DOHH2 (cell line): ENCODE measurements around the gene CNTNAP3.
"Not testable (repeated sequence)": the region's sequence is repeated elsewhere in the genome, so short reads cannot be mapped to it uniquely, and the experiment has no call there.

Experiments used
- H3F3A ChIP-seq: fragments of 200-600 bp; sonication (generic), shearing (Covaris generic); 2 replicates; pipeline ENCODE4 v1.6.0; 2016; ENCODE audit warnings: antibody characterized with exemption, mild to moderate bottlenecking; ENCODE audit not compliant: control insufficient read depth, insufficient read depth
- H3K27ac ChIP-seq: fragments of 200-600 bp; sonication (generic); 2 replicates; pipeline ENCODE4 v1.5.1; 2014; ENCODE audit warnings: low read depth, mild to moderate bottlenecking, low read length, moderate library complexity
- H3K27me3 ChIP-seq: fragments of 200-600 bp; sonication (generic); 2 replicates; pipeline ENCODE4 v1.6.1; 2014; ENCODE audit warnings: mild to moderate bottlenecking, low read length, mixed read lengths; ENCODE audit not compliant: control insufficient read depth
- H3K36me3 ChIP-seq: fragments of 200-600 bp; sonication (generic); 2 replicates; pipeline ENCODE4 v1.6.1; 2014; ENCODE audit warnings: mild to moderate bottlenecking, low read length, moderate library complexity, mixed read lengths; ENCODE audit not compliant: control insufficient read depth
- H3K4me1 ChIP-seq: fragments of 200-600 bp; sonication (generic); 2 replicates; pipeline ENCODE4 v1.6.1; 2014; ENCODE audit warnings: mild to moderate bottlenecking, low read length, mixed read lengths; ENCODE audit not compliant: control insufficient read depth
- H3K4me2 ChIP-seq: fragments of 200-600 bp; sonication (generic); 2 replicates; pipeline ENCODE4 v1.6.0; 2014; ENCODE audit warnings: mild to moderate bottlenecking, low read length, moderate library complexity
- H3K4me3 ChIP-seq: fragments of 200-600 bp; sonication (generic); 2 replicates; pipeline ENCODE4 v1.5.1; 2014; ENCODE audit warnings: mild to moderate bottlenecking, low read length, mixed read lengths
- H3K79me2 ChIP-seq: fragments of 200-600 bp; sonication (generic); 2 replicates; pipeline ENCODE4 v1.6.1; 2014; ENCODE audit warnings: mild to moderate bottlenecking, low read length, mixed read lengths; ENCODE audit not compliant: control insufficient read depth
- H3K9me2 ChIP-seq: fragments of 200-600 bp; sonication (generic); replicated peaks from 2 replicates; pipeline ENCODE4 v1.6.1; 2014; ENCODE audit warnings: mild to moderate bottlenecking, low read length, mixed read lengths; ENCODE audit not compliant: control insufficient read depth
- H3K9me3 ChIP-seq: fragments of 200-600 bp; sonication (generic); 2 replicates; pipeline ENCODE4 v1.6.1; 2014; ENCODE audit warnings: antibody characterized with exemption, low read length, mixed read lengths; ENCODE audit not compliant: control insufficient read depth, insufficient read depth
- H4K20me1 ChIP-seq: fragments of 200-600 bp; sonication (generic); 2 replicates; pipeline ENCODE4 v1.6.0; 2014; ENCODE audit warnings: low read depth, mild to moderate bottlenecking, antibody characterized with exemption, low read length, moderate library complexity; ENCODE audit not compliant: control insufficient read depth, insufficient read depth

CNTNAP3 gene

DNA sequence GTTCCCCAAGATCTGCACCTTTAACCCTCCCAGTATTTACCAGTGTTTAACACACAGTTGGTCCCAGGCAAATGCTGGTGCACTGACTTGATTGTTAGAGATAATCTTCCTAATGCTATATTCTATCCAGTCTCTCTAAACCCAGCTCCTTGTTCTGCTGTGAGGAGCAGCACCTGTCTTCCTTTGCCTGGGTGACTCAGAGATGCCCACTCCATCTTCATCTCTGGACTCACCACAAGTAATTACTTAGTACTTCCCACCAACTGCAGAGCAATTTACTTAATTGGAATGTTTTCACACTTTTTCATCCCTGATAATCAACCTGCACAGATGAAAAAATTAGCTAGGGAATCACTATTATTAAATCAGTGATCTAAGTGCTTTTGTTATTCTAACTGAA is 87.6 kb downstream of the CNTNAP3 start:
- H4K20me1 ChIP-seq, H3K27me3 ChIP-seq, H3K4me3 ChIP-seq, H3K9me3 ChIP-seq, H3K4me2 ChIP-seq, H3K9me2 ChIP-seq, H3K36me3 ChIP-seq, H3K4me1 ChIP-seq, H3F3A ChIP-seq, H3K79me2 ChIP-seq, H3K27ac ChIP-seq: not testable (repeated sequence)

DNA sequence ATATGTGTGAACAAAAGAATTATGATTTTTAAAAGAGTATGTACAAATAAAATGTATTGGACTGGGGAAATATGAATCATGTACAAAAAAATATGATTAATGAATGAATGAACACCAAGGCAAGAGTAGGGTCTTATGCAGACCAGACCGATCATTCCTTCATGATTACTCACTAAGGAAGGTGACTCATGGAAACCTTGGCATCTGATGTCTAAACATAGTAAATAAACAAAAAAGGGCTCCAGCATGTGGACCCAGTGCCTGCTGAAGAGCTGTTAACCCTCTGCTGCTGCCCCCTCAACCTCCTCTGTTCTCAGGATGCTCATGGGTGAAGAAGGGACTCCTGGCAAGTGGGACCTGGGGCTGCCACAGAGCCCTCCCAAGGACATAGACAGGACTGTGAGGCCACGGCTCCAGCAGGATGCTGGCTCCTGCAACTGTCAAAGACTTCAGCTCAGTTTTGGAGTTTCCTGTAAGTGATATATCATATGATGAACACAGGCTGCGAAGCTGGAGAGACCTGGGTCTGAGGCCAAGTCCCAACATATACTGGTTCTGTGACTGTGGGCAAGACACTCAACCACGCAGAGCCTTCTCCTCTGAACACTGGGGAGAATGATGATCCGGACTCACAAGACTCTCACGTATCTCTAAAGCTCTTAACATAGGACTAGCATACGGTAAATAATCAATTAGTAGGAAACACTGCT is 89.8 kb downstream of the CNTNAP3 start:
- not testable (repeated sequence) for H3F3A ChIP-seq, H3K27me3 ChIP-seq, H3K9me2 ChIP-seq, H4K20me1 ChIP-seq, H3K4me2 ChIP-seq, H3K79me2 ChIP-seq, H3K27ac ChIP-seq, H3K4me3 ChIP-seq, H3K9me3 ChIP-seq, H3K36me3 ChIP-seq, H3K4me1 ChIP-seq

DNA sequence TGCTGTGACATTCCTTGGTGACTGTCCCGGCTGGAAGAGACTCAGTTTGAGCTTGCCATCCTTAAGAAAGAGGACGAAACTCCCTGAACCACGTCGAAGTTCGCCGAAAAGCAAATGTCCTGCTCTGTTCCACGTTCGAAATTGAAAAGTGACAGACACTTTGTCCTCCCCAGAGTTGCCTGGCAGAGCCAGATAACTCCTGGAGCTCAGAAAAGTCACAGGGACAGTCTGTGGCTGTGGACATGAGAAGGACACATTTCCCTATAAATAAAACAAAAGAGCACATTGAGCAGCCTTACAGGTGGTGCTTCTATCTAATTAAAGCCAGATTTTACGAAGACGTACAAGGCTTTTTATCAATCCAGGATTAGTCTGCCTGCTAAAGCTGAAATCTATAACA is 116.6 kb downstream of the CNTNAP3 start:
- H3K4me1 ChIP-seq, H3K36me3 ChIP-seq, H3K27me3 ChIP-seq, H3K4me2 ChIP-seq, H3K27ac ChIP-seq, H3K4me3 ChIP-seq, H4K20me1 ChIP-seq, H3F3A ChIP-seq, H3K9me2 ChIP-seq, H3K9me3 ChIP-seq, H3K79me2 ChIP-seq: not testable (repeated sequence)

DNA sequence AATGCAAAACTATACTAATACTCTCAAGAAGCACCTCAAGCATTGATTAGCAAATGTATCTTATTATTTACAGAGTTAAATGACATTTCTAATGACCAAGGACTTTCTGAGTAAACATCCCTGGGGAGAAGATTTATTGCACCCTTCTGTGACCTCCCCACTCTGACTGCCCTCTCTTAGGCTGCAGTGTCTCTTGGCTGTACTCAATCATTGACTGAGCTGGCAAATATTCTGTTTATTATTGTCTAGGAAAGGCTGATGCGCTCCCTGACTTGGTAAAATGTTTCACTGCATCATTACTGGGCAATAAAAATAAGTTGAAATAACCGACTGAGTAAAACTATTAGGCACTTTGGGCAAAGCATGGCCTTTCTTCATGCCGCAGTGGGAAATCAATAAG is 130.3 kb downstream of the CNTNAP3 start:
- not testable (repeated sequence) for H3K4me2 ChIP-seq, H3K27ac ChIP-seq, H3K4me3 ChIP-seq, H4K20me1 ChIP-seq, H3K27me3 ChIP-seq, H3K4me1 ChIP-seq, H3F3A ChIP-seq, H3K79me2 ChIP-seq, H3K9me3 ChIP-seq, H3K36me3 ChIP-seq, H3K9me2 ChIP-seq

DNA sequence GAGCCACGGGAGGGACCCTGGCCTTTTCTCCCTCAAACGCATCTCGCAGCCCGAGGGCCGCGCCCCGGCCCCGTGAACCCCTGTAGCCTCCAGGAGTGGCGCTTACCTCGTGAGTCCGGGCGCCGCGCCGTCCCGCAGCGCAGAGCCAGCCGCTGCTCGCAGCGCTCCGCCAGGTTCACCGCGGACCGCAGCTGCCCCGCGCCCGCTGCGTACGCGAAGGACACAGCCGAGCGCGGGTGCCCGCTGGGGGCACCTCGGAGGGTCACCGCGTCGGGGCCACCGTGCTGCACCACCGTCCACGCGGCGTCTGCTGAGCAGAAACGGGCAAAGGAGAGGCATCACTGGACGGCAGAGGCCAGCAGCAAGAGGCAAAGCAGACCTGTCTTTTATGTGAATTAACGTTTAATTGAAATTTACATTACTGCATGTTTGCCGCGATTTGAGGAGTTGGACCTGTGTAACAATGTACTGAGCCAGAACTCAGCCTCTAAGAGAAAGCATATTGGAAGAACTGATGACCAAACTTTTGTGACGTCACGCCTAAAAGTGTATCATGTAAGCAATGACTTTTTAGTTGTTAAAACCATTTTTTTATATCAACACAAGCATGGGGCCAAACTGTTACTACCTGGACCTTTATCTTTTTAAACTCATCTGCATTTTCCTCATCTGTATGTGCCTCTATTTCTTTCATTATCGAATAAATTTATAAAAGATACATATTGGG is 155.0 kb downstream of the CNTNAP3 start:
- not testable (repeated sequence) for H3K4me2 ChIP-seq, H3K9me3 ChIP-seq, H3K9me2 ChIP-seq, H3K27me3 ChIP-seq, H3K4me3 ChIP-seq, H3K4me1 ChIP-seq, H3K36me3 ChIP-seq, H4K20me1 ChIP-seq, H3K27ac ChIP-seq, H3K79me2 ChIP-seq, H3F3A ChIP-seq

DNA sequence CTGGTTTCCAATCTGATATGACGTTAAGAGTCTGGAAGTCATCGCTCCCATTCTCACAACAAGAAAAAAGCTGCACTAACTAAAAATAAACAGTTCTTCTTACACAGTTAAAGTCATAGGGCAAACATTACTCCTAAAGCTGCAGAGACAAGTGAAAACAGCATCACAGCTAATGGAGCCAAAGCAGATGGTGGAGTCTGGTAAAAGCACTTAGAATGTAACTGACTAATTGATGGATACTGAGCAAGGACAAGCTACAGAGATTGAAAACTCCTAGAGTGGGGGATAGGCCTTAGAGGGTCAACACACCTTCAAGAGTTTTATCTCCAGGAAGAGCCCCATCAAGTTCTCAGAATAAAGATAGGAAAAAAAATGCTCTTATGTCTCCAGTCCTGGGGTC is 166.6 kb downstream of the CNTNAP3 start:
- H3K27ac ChIP-seq, H3K4me2 ChIP-seq, H3K9me2 ChIP-seq, H3K4me3 ChIP-seq, H3K9me3 ChIP-seq, H3K4me1 ChIP-seq, H3K36me3 ChIP-seq, H3K79me2 ChIP-seq, H3K27me3 ChIP-seq, H4K20me1 ChIP-seq, H3F3A ChIP-seq: not testable (repeated sequence)

DNA sequence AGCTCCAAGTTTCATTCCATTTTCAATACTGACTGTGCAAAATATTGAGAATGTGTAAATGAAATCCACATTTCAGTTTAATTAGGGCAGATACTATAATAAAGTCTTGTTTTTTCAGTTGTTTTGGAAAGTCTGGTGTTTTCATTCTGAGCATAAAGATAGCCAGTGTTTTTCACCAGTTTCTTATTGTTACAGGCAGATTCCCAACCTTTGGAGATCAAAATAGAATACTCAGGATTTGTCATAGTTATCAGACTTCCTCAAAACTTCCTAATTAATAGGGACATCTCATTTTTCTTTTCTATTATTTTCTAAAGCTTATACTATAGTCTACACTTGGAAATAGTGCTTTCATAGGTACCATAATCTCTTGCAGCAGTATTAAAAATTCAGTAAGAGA is 176.2 kb downstream of the CNTNAP3 start:
- H3F3A ChIP-seq, H3K9me2 ChIP-seq, H4K20me1 ChIP-seq, H3K9me3 ChIP-seq, H3K4me2 ChIP-seq, H3K4me3 ChIP-seq, H3K4me1 ChIP-seq, H3K36me3 ChIP-seq, H3K27me3 ChIP-seq, H3K27ac ChIP-seq, H3K79me2 ChIP-seq: not testable (repeated sequence)
